ENCODE data around the gene DUOX1. TPM values are rescaled to one million over a fixed set of nuclear protein-coding genes. Genes with fewer than 3 reads are reported as not detected.

Gene DUOX1
- total and polyA plus RNA-seq, 9 of the 15 experiments (the other 6 are each of a cell fraction or from before 2014, with no cell fraction given) = 0.01 to 0.22 (median 0.01) TPM; not detected in 6

DNA sequence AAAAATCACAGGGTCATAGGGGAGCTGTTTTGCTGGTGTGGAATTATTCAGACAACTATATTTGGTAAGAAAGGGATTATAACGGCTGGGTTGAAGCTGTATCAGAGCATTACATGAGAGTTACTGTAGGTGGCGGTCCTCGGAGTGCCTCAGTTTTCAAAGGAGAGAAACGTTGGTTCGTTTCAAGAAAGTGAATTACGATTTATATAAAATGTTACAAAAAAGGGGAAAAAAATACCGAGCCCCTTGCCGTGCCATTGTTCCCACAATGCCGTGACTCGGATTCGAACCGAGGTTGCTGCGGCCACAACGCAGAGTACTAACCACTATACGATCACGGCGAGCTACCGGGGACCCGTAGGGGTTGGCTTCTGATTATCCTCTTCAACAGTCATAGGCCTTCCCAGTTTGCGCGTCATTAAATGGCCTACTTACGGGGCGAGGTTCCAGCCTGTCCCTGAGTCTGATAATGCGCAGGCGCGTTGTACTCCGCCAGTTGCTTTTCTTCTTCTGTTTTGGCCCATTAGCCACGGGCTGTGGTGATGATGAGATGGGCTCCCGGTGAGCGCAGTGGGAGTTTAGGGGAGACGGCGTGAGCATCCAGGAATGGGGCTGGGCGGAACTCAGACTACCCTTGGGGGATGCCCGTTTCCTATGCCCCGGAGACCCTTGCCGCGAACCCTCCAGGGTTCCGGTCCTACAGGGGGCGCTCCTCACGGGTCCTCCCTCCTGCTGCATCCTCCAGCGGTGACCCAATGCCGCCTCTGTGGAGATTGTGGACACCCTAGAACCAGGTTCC lies 68.7 kb downstream of the DUOX1 start (continued):
- TF ChIP-seq TOE1 (IDR thresholded peaks at IDR 0.05; ENCODE audit: borderline replicate concordance) (peak; percentile 55), TOE1 (CRISPR knock-in tag; IDR thresholded peaks at IDR 0.05; ENCODE audit: borderline replicate concordance, low read depth) (0 out of 2 replicates have a peak, but pooled peaks have one; percentile 26), CREB3L1 (IDR thresholded peaks at IDR 0.05; ENCODE audit: borderline replicate concordance, low read depth) (peak; percentile 80), RNF2 (IDR thresholded peaks at IDR 0.05) (peak; percentile 46; the same call in 1 of the 2 replicates), DACH1 (IDR thresholded peaks at IDR 0.05; ENCODE audit: partially characterized antibody) (no peak), ATF7 (IDR thresholded peaks at IDR 0.05) (peak; percentile 83), HNRNPK (IDR thresholded peaks at IDR 0.05; ENCODE audit: low read depth, low read length, poor library complexity, severe bottlenecking) (no peak), ZNF431 (CRISPR knock-in tag; IDR thresholded peaks at IDR 0.05) (peak; percentile 39; the same call in 1 of the 2 replicates), CREB5 (CRISPR knock-in tag; IDR thresholded peaks at IDR 0.05) (no peak), BRF1 (IDR thresholded peaks at IDR 0.05; ENCODE audit: borderline replicate concordance, extremely low read depth, insufficient read length) (peak; percentile 56), PHTF2 (CRISPR knock-in tag; IDR thresholded peaks at IDR 0.05) (no peak), UBTF (IDR thresholded peaks at IDR 0.05; ENCODE audit: borderline replicate concordance in 1 of 2, low read depth in 2 of 2, low read length in 2 of 2) (peak in 1 of 2 experiments; percentile 26; a peak in 1 of 4 replicates), ZNF696 (CRISPR knock-in tag; conservative IDR thresholded peaks at IDR 0.05) (no peak), SRF (CRISPR knock-in tag; IDR thresholded peaks at IDR 0.05) (no peak)
- TF ChIP-seq, protein P1, sequence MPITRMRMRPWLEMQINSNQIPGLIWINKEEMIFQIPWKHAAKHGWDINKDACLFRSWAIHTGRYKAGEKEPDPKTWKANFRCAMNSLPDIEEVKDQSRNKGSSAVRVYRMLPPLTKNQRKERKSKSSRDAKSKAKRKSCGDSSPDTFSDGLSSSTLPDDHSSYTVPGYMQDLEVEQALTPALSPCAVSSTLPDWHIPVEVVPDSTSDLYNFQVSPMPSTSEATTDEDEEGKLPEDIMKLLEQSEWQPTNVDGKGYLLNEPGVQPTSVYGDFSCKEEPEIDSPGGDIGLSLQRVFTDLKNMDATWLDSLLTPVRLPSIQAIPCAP (CRISPR knock-in tag; IDR thresholded peaks at IDR 0.05; ENCODE audit: borderline replicate concordance) = no peak
- TF ChIP-seq, protein P2, sequence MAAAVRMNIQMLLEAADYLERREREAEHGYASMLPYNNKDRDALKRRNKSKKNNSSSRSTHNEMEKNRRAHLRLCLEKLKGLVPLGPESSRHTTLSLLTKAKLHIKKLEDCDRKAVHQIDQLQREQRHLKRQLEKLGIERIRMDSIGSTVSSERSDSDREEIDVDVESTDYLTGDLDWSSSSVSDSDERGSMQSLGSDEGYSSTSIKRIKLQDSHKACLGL (CRISPR knock-in tag; IDR thresholded peaks at IDR 0.05; ENCODE audit: borderline replicate concordance, poor library complexity, severe bottlenecking) = no peak
- TF ChIP-seq, protein P3, sequence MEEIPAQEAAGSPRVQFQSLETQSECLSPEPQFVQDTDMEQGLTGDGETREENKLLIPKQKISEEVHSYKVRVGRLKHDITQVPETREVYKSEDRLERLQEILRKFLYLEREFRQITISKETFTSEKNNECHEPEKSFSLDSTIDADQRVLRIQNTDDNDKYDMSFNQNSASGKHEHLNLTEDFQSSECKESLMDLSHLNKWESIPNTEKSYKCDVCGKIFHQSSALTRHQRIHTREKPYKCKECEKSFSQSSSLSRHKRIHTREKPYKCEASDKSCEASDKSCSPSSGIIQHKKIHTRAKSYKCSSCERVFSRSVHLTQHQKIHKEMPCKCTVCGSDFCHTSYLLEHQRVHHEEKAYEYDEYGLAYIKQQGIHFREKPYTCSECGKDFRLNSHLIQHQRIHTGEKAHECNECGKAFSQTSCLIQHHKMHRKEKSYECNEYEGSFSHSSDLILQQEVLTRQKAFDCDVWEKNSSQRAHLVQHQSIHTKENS (CRISPR knock-in tag; IDR thresholded peaks at IDR 0.05) = no peak
